GM19023 (cell line): ENCODE measurements around the gene ADGRL1.
"Not testable (repeated sequence)": the region's sequence is repeated elsewhere in the genome, so short reads cannot be mapped to it uniquely, and the experiment has no call there.

Source experiments
- ATAC-seq: cut with Tn5 transposase; IDR thresholded peaks from one replicate; pipeline ENCODE4 v1.9.1; 2021; ENCODE audit warnings: mild to moderate bottlenecking, moderate library complexity; ENCODE audit not compliant: unreplicated experiment

The ADGRL1 gene

DNA sequence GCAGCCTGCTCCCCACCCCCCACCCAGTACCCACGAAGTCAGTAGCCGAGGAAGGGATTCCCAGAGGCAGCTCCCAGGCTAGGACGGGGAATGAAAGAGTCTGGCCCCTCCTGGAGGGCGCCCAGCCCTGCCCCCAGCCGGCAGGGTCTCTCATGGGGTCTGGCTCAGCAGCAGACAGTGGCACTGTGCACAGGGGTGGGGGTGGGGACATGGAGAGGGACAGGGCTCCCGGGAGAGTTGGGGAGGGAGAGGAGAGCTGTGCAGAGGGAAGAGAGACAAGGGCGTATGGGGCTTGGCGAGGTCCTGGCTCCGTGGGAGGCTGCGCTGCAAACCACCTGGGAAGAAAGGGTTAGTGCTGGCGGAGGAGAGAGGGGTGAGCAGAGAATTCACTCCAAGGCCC, 41.9 kb downstream of the ADGRL1 start:
- no peak for ATAC-seq

DNA sequence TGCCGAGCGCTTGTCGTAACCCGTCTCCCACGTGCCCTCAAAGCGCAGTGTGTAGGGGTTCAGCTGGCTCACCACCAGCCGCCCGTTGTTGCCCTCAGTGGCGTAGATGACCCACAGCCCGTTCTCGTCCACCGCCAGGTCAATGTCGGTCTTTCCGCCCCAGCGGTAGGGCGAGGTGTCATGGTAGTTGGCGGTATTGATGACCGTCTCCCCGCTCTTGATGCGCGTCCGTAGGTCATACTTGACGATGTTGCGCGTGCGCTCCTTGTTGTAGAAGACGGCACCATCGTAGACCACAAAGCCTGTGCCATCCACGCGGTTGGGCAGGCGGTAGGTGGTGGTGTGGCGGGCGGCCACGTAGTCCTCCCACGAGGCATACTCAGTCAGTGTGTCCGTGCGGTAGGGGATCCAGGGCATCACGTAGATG, 43.1 kb downstream of the ADGRL1 start:
- ATAC-seq: no peak

DNA sequence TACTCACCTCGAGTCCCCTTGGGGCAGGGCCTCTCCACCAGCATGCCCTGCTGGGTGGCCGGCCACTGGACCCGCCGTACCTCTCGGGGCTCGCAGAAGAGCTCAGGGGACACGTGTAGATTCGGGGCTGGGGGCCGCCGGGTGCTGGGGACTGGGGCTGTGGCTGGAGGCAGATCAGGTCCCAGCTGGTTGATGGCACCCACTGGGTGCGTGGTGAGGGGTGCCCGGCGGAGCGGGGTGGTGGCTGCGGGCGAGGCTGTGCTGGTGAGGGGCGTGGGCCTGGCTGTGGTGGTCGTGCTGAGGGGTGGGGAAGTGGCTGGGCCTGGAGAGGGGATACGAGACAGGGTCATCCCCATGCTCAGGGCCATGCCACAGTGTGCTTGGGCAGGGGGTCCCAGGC, 44.7 kb downstream of the ADGRL1 start:
- ATAC-seq: no peak

DNA sequence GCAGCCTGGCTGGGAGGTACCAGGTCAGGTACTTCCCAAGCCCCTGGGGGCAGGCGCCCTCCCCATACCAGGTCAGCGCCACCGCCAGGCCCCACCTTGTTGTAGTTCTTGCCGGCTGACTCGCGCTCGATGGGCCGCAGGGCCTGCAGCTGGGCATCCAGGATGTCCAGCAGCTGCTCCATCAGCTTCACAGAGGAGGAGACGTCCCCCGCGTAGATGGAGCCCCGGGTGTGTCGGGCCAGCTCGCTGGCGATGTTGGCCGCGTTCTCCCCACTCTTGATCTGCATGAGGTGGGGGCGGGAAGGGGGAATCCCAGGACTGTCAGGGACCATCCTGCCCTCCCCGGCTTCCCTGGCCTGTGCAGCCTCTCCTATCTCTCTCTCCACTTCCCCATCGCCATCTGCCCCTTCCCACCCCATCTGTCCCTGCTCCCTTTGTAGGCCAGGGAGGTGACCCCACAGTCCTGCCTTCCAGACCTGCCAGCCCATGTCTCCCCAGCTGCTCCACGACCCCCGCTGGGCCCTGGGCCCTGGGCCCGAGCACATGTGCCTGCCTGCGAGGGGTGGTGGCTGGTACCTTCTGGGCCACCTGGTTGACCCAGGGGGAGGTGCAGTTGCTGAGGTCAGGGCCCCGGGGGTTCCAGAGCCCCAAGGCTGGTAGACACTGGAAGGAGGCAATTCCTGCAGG, 45.8 kb downstream of the ADGRL1 start:
- ATAC-seq: no peak

DNA sequence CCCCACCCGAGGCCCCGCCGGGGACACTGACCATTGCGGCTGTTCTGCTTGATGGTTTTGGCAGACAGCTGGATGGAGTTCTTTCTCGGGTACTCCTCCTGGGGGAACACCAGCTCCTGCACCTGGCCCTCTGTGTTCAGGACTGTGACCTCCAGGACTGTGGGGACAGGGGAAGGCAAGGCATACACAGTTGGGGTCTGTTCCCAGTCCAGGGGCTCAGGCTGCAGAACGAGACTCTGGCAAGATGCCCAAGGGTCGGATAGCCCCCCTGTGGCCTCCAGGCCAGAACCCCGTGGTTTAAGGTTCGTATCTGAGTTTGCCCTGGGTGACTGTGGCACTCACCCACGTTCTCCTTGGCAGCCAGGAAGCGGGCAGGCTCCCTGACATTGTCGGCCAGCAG, 46.9 kb downstream of the ADGRL1 start:
- ATAC-seq: no peak

DNA sequence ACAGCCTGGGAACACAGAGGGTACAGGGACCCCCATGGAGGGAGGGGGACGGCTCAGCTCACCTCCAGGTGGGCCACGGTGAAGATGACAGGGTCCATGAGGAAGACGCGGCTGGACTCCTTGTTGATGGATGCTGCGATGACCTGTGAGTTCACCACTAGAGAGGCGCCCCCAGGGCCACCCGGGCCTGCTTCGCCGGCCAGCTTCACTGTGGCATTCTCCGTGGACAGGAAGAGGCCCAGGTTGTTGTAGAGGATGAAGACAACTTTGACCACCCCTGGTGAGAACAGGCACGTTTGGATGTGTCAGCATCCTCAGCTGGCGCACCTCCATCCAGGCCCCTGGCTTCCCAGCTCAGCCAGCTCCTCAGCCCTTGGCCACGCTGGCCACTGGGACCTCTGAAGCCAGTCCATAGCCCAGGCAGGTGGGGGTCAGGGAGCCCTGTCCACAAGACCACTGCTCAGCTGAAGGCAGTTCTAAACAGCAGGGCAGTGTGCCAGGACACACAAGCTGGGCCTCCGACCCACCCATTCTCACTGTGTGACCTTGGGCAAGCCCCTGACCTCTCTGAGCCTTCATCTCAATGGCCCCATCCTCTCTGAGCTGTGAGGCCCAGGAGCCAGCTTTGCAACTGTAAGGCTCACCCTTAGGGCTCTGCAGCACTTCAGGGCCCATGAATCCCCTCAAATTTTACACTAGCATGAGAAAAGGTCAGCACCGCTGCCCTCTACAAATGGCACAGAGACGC, 47.5 kb downstream of the ADGRL1 start:
- ATAC-seq: no peak

DNA sequence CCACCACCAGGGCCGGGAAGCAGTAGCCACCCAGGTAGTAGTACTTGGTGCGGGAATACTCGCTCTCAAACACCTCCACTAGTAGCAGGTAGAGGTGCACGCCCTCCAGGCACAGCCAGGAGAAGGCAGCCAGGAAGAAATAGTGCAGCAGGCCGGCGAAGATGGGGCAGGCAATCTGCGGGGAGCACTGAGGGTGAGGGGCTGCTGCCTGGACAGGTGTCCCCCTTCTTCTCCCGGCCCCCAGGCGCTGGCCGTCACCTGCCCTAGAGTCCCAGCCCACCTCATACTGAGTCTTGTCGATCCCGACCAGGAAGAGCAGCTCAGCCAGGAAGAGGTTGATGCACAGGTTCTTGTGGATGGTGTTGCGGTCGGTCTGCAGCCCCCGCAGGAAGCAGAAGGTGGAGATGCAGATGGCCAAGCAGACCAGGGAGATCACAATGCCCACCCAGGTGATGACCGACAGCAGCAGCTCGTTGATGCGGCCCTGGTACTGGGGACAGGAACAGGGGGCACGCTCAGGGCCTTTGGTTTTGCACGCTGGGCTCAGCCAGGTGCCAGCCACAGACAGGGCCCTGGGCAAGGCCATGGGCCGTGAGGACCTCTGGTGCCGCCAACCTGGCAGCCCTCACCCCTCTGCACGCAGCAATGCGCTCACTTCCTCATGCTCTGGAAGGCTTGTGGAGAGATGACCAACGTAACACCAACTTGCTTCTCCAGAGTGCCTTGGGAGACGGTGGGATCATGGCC, 48.8 kb downstream of the ADGRL1 start:
- ATAC-seq: no peak

DNA sequence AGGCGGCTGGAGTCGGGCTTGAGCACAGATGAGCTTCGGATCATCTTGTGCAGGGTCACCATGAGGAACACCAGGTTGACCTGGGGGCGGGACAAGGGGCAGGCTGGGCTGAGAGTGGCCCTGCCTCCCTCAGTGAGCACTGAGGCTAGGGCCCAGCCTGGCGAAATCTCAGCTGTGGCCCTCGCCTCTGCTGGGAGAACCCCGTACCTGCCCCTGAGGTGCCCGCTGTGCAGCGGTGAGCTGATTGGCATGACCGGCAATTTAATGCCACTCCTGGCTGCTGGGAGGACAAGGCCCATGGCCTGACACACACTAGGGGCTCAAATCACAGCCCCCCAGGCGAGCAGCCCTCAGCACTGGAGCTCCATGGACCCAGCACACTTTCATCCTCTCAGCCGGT, 49.8 kb downstream of the ADGRL1 start:
- ATAC-seq: no peak

DNA sequence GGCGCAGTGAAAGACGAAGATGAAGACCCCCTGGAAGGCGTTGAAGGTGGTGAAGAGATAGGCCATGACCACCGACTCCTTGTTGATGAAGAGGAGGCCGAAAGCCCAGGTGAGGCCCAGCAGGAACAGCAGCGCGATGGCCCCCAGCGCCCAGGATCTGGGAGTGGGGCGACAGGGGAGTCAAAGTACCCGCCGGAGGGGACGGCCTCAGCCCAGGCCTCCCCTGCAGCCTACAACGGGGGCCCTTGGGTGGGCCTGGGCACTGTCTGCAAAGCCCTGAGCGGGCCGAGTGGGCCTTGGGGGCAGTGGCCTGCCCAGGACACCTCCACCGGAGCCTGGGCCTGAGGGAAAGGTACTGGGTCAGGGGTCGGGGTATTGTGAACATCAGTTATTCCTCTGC, 50.6 kb downstream of the ADGRL1 start:
- ATAC-seq: no peak

DNA sequence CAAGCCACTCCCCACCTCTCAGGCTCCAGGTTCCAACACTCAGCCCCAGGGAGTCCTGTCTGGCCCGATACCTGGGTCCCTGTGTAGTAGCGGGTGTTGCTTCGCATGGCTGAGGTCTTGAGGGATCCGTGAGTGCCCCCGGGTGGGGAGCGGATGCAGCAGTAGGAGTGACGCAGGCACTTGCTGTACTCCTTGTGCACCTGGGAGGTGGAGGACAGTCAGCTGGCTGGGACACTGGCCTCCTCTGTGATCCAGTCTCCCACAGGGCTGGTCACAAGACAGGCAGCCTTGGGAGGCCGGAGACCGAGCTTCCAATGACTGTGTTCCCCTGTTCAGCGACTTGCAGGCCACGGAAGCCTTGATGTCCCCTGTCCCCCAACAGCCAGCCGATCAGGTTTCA, 53.3 kb downstream of the ADGRL1 start:
- ATAC-seq: no peak

DNA sequence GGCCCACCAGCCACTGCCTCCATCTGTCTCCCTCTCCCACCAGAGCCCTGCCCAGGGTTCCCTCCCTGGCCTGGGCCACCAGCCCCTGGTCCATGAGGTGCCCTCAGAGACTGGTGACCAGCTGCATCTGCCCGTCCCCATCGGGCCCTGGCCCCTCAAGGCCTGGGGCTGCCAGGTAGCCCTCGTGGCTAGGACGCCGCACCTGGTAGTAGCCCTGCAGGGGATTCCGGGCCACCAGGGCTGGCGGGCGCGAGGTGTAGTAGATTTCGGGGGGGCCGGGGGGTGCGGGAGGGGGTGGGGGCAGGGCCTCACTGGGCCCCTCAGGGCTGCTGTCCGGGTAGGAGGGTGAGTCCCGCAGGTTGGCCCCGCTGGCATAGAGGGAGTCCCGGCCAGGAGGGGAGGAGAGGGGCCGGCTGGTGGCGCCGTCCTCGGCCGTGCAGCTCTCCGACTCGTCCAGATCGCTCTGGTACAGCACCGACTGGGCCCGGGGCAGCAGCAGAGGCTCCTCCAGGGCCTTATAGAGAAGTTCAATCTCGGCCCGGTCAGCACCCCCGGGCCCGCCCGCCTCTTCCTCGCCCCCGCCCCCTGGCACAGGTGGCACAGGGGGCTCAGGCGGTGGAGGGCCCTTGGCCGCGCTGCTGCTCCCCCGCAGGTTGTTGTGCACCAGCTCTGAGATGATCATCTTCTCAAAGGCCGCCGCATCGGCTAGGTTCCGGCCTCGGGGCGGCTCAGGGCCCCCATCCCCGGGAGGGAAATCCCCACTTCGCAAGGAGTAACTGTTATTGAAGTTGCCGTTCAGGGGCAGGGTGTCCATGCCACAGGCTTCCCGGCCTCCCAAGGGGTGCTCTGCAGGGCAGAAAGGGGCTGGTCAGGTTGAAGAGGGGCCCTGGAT, 55.0 kb downstream of the ADGRL1 start:
- ATAC-seq: no peak

DNA sequence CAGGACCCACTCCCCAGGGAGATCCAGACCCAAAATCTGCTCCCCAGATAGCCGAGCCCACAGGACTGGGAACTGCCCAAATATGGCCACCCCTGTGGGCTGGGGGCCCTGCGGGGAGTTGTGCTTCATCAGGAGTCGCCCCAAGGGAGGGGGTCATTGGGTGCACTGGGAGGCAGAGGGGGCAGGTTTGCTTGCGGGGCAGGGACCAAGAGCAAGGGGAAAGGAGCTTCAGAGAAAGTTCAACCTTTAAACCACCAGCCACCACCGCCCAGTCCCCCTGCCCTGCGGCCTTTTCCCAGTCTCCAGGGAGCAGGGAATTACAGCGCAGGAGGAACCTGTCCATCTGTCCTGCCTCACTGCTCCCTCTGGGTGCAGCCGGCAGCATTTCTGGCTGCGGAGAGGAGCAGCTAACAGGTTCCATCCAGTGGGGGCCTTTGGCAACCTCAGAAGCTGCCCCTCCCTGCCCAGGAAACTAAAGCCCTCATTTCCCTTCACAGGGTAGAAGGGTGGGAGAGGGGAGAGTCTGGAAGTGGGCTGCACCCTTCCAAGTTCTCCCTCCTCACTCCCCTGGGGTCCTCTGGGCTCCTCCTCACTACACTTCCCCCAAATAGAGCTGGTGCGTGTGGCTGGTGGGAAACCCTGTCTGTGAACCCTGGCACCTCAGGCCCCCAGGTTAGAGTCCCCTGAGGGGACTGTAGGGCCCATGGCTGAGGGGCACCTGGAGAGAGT, 55.8 kb downstream of the ADGRL1 start:
- ATAC-seq: no peak

DNA sequence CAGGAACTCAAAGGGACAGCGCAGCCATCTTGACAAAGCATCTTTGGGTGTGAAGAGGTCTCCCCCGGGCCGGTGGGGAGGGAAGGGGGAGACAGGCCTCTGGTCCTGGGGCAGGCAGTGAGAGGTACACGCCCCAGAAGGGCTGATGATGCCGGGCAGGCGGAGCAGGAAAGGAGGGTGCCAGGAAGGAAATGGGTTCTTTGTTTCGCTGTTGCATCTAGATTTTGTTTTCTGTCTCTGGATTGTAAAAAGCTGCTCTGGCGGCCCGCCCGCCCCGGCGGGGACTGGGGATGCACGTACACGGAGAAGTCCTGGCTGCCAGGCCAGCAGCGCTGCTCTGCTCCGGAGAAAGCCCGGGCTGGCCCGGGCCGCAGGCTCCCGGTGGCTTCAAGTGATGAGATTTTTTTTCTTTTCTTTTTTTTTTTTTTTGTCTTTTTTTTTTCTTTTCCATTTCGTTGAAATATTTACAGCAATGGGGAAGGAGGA, 56.4 kb downstream of the ADGRL1 start:
- ATAC-seq: no peak

DNA sequence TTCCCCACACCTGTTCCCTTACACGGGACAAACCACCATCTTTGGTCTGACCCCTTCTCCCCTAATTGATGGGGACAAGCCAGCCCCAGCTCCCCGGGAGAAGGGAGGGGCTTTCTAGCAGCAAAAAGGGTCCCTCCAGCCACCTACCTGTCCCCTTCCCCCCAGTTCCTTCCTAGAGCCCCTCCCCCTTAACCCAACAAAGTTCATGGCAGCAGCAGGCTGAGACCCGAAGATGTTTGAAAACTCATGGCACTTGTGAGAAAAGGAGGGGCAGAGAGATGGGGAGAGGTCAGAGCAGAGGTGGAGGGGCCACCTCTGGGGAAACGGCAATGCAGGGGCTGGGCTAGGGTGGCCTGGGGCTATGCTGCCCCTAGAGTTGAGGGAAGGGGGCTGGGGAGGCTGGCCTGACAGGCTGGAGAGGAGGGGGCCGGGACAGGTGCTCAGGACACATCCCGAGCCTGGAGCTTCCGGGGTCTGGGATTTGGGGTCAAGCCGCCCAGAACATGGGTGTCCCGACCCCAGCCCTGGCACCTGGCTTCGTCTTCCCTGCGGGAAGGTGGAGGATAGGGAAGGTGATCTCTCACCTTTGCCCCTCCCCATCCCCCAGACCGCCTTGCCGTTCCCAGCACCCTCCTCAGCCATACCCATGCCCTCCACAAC, 57.1 kb downstream of the ADGRL1 start:
- ATAC-seq: no peak

DNA sequence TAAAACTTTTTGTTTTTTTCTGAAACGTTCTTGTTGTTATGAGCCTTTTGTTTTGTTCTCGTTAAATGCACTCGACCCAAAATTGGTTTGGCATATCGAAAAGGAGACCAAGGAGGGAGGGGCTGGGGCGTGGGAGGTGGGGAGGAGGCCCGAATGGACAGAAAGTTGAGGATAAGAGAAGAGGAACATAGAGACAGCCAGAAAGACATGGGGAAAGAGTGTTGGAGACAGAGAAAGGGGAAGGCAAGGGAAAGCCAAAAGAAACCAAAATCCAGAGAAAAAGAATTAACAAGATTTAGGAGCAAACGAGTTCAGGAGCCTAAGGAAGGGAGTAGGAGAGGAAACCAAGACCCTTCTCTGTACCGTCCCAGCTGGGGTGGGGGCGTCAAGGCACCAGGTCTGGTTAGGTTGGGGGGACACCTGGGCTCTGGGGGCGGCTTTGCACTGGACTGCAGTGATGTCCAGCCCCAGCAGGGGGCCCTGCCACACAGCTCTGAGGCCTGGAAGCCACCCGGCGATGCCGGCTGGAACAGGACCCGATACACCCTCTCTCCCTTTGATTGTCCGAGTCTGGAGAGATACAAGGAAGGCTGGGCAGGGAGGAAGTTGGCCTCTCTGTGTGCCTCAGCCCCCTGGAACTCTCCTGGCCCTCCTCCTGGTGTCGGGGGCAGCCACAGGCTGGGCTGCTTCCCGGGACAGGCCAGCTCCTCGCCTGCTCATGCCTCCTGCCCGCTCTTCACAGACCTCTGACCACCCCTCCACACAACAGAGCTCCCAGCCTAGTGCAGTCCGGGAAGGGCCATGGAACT, 58.0 kb downstream of the ADGRL1 start:
- ATAC-seq: no peak

DNA sequence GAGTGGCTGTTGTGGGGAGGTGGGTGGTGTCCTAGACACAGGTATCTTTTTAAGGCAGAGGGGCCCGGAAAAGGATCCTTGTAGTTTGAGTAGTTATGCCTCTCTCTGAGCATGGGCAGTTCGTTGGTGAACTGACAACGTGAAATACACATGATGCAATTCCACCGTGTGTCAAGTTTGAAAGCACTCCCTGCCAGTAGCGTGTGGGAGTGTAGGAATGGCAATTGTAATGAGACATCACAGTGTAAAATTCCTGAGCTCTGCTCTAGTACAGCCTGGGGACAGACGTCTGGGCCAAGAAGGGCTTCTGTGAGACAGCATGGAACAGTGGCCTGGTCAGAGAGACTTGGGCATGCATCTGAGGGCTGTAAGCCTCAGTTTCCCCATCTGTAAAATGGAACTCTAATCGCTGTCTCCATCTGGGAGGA, 59.2 kb downstream of the ADGRL1 start:
- no peak for ATAC-seq

DNA sequence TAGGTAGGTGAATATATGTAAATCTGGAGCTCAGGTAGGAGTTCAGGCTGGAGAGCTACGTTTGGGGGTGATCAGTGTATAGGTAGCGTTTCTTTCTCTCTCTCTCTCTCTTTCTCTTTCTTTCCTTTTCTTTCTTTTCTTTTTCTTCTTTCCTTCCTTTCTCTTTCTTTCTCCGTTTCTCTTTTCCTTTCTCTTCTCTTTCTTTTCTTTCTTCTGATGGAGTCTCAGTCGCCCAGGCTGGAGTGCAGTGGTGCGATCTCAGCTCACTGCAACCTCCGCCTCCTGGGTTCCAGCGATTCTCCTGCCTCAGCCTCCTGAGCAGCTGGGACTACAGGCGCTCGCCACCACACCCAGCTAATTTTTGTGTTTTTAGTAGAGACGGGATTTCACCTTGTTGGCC, 59.8 kb downstream of the ADGRL1 start:
- not testable (repeated sequence) for ATAC-seq

DNA sequence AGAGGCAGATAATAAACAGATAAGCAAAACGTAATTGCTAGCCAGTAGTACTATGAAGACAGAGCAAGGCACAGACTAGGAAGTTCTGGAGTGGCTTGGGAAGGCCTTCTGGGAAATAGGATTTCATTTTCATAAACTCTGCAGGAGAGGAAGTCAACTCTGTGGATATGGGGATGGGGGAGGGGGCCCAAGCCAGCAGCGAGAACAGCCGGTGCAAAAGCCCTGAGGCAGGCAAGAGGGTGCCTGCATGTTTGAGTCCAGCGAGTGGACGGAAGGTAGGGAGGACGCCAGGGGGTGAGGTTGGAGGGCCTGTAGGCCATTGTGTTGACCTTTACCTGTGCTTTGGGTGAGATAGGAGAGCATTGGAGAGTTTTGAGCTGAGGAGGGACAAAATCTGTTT, 60.6 kb downstream of the ADGRL1 start:
- no peak for ATAC-seq
